Measurements from ENCODE around the gene ARPC4.
"Not testable (repeated sequence)": the region's sequence is repeated elsewhere in the genome, so short reads cannot be mapped to it uniquely, and the experiment has no call there.

Gene ARPC4

GRCh38 chr3:9852528-9852927 lies 59.6 kb downstream of the ARPC4 start:
- Histone ChIP-seq H2AFZ (ENCODE audit: low read length) (no peak overlapping the region), H3K9me3 (replicated peaks; ENCODE audit: insufficient read depth, low read length) (no peaks in the 10 kb centered on the region), H3K36me3 (replicated peaks; ENCODE audit: insufficient read depth, low read length) (no peaks in the 10 kb centered on the region), H3K27ac (ENCODE audit: low read length) (no peak overlapping the region), H3K4me2 (ENCODE audit: low read depth, low read length) (no peak overlapping the region), H3K4me3 (ENCODE audit: low read length) (no peak overlapping the region), H3K79me2 (ENCODE audit: low read length) (no peaks in the 10 kb centered on the region), H3K27me3 (replicated peaks; ENCODE audit: insufficient read depth, low read length) (no peaks in the 10 kb centered on the region), H4K20me1 (ENCODE audit: insufficient read depth, low read length) (no peaks in the 10 kb centered on the region), H3K4me1 (ENCODE audit: low read length) (no peaks in the 10 kb centered on the region), H3F3A (ENCODE audit: insufficient read depth, low read length) (no peaks in the 10 kb centered on the region), H3K9ac (ENCODE audit: low read length) (no peak overlapping the region), H3K9me2 (replicated peaks; ENCODE audit: insufficient read depth, low read length) (no peaks in the 10 kb centered on the region)
- no peak for TF ChIP-seq CTCF (IDR thresholded peaks at IDR 0.05; ENCODE audit: low read length)
- TF ChIP-seq EZH2phosphoT487 (IDR thresholded peaks at IDR 0.05; ENCODE audit: low read length), result no peak
- no peak for TF ChIP-seq EZH2 (optimal IDR thresholded peaks at IDR 0.05; ENCODE audit: low read depth, low read length)
- no peak for DNase-seq

- not testable (repeated sequence) for H2AFZ ChIP-seq (ENCODE audit: low read length); H4K20me1 ChIP-seq (ENCODE audit: insufficient read depth, low read length); H3K4me3 ChIP-seq (ENCODE audit: low read length); H3F3A ChIP-seq (ENCODE audit: insufficient read depth, low read length); H3K4me2 ChIP-seq (ENCODE audit: low read depth, low read length); H3K4me1 ChIP-seq (ENCODE audit: low read length); H3K27me3 ChIP-seq (replicated peaks; ENCODE audit: insufficient read depth, low read length); H3K9me3 ChIP-seq (replicated peaks; ENCODE audit: insufficient read depth, low read length); DNase-seq; H3K9ac ChIP-seq (ENCODE audit: low read length); H3K9me2 ChIP-seq (replicated peaks; ENCODE audit: insufficient read depth, low read length); H3K79me2 ChIP-seq (ENCODE audit: low read length); H3K27ac ChIP-seq (ENCODE audit: low read length); H3K36me3 ChIP-seq (replicated peaks; ENCODE audit: insufficient read depth, low read length)
These were observed 61.5 kb downstream of the ARPC4 start for GRCh38 chr3:9854291-9854940.

- Histone ChIP-seq H3K4me3 (ENCODE audit: low read length) (no peak overlapping the region), H3K4me2 (ENCODE audit: low read depth, low read length) (no peak overlapping the region), H2AFZ (ENCODE audit: low read length) (no peak overlapping the region), H3K9me2 (replicated peaks; ENCODE audit: insufficient read depth, low read length) (no peaks in the 10 kb centered on the region), H3K27me3 (replicated peaks; ENCODE audit: insufficient read depth, low read length) (no peaks in the 10 kb centered on the region), H3K4me1 (ENCODE audit: low read length) (no peaks in the 10 kb centered on the region), H3K36me3 (replicated peaks; ENCODE audit: insufficient read depth, low read length) (no peaks in the 10 kb centered on the region), H3K27ac (ENCODE audit: low read length) (no peak overlapping the region), H3K9me3 (replicated peaks; ENCODE audit: insufficient read depth, low read length) (no peaks in the 10 kb centered on the region), H3F3A (ENCODE audit: insufficient read depth, low read length) (no peaks in the 10 kb centered on the region), H3K9ac (ENCODE audit: low read length) (no peak overlapping the region), H3K79me2 (ENCODE audit: low read length) (no peaks in the 10 kb centered on the region), H4K20me1 (ENCODE audit: insufficient read depth, low read length) (no peaks in the 10 kb centered on the region)
- TF ChIP-seq CTCF (IDR thresholded peaks at IDR 0.05; ENCODE audit: low read length) (no peak), EZH2phosphoT487 (IDR thresholded peaks at IDR 0.05; ENCODE audit: low read length) (no peak), EZH2 (optimal IDR thresholded peaks at IDR 0.05; ENCODE audit: low read depth, low read length) (no peak)
- no peak for DNase-seq
These were observed 62.7 kb downstream of the ARPC4 start for GRCh38 chr3:9855594-9855993.

Data from MM.1S (cell line).